Fibroblast of villous mesenchyme (primary cell): Measurements from ENCODE around the gene CGNL1. TPM values are rescaled to one million over a fixed set of nuclear protein-coding genes. Genes with fewer than 3 reads are reported as not detected.

ENCODE experiments used
- DNase-seq: peaks from one replicate; pipeline ENCODE4 v3.0.0-alpha.2; 2010; ENCODE audit warnings: low read depth
- H3K4me3 ChIP-seq: 2 replicates; pipeline ENCODE4 v1.5.1; 2011; ENCODE audit warnings: low read depth, mild to moderate bottlenecking, low read length
- CTCF ChIP-seq: IDR thresholded peaks from 2 replicates; pipeline ENCODE4 v1.5.1; 2012; ENCODE audit warnings: low read depth, mild to moderate bottlenecking, low read length; ENCODE audit not compliant: insufficient read depth
- total RNA-seq: library from RNA; depleted of rRNA; stranded (reverse); fragments of >200 nt; gene quantifications from 2 replicates; pipeline ENCODE4 v1.2.3, GENCODE V29; 2012

CGNL1 gene
- total RNA-seq, 1 donor = 0.43 TPM

DNA sequence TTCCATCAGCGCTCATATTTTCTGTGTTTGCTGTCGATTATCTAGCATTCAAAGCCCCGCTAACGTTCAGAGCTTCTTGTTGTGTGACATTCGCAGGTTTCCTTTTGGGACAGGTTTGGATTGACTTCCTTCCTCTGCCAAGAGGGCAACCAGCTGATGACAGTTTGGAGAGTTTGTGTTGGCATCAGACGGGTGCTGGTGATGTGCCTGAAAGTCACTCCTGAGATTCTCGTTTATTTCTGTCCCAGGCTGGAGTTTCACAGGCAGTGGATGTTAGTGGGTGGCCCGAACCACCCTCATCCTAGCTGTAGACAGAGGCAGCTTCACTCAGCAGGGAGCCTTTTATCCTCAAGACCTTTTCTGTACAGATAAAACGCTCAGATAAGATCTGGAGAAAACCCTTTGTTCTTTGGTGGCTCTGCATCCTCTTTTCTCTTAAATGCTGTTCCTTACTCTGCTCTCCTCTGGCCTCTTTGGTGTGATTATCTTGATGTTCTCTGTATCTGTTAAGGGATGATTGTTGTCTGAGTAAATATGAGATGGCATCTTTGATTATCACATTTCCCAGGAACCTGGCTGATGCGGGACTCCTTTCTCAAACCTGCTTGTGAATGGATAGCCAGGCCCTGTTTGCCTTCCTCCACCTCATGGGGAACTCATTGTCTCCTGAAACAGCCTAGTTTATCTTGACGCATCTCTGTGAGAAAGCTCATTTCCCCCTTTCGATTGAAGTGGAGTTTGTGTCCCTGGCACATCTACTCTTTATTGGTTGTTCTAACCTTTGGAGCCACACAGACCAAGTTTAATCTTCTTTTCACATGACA is 35.9 kb downstream of the CGNL1 start:
- DNase-seq = no peak
- H3K4me3 ChIP-seq = no peak overlapping the region
- TF ChIP-seq CTCF = no peak

DNA sequence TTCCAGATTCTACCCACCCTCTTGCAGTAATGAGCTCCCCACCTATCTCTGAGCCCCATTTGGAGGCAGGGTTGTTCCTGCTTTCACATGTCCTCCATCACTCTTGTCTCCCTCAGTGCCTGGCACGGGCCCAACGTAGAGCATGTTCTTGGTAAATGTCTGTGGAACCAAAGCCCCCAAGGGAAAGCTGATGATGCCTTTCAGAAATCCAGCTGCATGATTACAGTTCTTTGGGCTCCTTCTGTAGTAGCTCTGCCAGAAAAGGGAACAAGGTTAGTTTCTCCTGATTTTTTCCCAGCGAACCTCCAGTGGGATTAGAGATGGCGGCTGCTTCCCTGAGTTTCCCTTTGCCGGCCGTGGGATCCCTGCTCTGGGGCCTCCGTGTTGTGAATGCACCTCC is 39.3 kb downstream of the CGNL1 start:
- no peak for DNase-seq
- no peak for TF ChIP-seq CTCF
- no peak overlapping the region for H3K4me3 ChIP-seq

- no peak for TF ChIP-seq CTCF
- H3K4me3 ChIP-seq = no peak overlapping the region
- no peak for DNase-seq
These were observed 42.3 kb downstream of the CGNL1 start for GRCh38 chr15:57418635-57419034.

DNA sequence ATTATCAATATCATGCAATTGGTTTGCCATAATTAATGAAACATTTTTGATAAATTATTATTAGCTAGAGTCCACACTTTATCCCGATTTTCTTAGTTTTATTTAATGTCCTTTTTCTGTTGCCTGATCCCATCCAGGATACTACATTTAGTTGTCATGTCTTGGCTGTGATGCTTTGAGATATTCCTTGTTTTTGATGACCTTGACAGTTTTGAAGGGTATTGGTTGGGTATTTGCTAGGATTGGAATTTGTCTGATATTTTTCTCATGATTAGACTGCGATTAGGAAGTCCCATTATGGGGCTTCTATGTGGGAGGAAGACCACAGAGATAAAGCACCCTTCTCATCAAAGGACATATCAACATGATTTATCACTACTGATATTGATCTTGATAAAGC is 43.0 kb downstream of the CGNL1 start:
- no peak overlapping the region for H3K4me3 ChIP-seq
- DNase-seq = no peak
- TF ChIP-seq CTCF = no peak

DNA sequence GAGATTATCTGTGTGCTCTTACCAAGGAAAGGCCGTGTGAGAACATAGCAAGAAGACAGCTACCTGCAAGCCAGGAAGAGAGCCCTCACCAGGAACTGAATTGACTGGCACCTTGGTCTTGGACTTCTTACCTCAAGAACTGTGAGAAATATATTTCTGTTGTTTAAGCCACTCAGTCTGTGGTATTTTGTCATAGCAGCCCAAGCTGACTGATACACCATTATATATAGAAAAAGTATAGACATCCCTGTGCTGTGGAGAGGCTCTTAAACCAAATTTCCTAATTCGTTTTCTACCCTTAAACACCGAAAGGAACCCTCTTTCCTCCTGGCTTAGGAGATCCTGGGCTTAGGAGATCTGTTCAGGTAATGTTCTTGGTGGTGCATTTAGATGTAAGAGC is 44.8 kb downstream of the CGNL1 start:
- H3K4me3 ChIP-seq = no peak overlapping the region
- TF ChIP-seq CTCF = no peak
- DNase-seq = no peak

- TF ChIP-seq CTCF = no peak
- no peak for DNase-seq
- no peak overlapping the region for H3K4me3 ChIP-seq
These were observed 45.2 kb downstream of the CGNL1 start for GRCh38 chr15:57421551-57421950.
